ENCODE data around the gene AHI1.
"Not testable (repeated sequence)": the region's sequence is repeated elsewhere in the genome, so short reads cannot be mapped to it uniquely, and the experiment has no call there.

Gene AHI1

DNA sequence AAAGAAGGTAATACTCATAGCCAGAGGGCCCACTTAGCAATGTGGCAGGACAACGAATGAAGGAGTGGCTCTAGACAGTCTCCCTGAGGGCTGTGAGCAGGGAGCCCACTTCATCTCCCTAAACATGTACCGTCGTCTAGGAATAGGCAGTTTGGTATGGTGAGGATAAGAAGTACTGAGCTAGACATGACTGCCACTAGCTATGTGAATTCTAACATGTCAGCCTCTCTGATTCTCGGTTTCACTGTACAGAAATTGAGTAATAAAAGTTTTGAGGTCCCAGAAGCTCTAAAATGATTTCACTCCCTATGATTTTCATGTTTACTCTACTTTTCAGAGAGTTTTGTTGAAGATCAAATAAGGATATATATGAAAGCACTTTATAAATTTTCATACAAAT lies 107.1 kb downstream of the AHI1 start:
- DNase-seq (ENCODE audit: low read depth) = no peak

DNA sequence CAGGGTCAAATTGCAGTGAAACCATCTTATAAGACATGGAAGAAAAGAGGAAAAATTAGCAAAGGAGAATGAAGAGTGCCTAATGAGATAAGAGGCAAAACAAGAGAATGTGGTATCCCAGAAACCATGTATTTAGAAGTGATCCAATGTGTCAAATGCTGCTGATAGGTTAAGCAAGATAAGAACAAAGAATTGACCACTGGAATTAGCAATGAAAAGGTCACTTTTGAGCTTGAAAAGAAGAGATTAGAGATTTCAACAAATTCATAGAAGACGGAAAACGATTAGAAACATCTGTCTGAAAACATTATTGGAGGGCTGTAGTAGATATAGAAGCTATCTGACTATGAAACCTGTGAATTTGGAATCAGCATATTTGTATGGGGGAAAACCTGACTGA lies 112.2 kb downstream of the AHI1 start:
- DNase-seq (ENCODE audit: low read depth) = no peak

- no peak for DNase-seq (ENCODE audit: low read depth)
Observed at GRCh38 chr6:135383766-135384165, 113.8 kb downstream of the AHI1 start.

DNA sequence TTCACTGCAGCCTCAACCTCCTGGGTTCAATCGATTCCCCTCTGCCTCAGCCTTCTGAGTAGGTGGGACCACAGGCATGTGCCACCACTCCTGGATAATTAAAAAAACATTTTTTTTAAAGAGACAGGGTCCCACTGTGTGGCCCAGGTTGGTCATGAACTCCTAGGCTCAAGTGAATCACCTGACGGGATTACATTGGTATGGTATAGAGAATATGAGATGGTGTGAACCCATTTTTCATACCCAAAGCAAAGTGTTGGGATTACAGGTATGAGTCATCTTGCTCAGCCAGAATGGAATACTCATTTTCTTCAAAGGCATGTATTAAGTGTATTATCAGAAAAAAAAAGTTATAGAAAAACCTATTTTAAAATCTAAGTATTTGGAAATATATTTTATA lies 114.2 kb downstream of the AHI1 start:
- no peak for DNase-seq (ENCODE audit: low read depth)

GRCh38 chr6:135382182-135382628 lies 115.3 kb downstream of the AHI1 start:
- no peak for DNase-seq (ENCODE audit: low read depth)

DNA sequence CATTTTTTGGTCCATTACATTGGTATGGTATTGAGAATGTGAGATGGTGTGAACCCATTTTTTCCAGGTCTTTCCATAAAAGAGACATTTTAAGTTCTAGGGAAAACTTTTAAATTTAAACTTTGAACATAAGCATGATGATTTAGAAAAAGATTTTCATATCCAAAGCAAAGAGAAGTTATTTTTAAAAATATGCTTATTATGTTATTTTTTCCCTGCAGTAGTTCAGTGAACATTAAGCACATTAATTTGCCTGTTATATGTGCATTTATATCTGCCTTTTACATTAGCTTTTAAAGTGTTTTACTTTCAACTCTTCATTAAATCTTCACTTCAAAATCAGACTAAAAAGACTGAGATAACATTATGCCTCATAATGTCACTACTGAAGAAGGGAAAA lies 116.7 kb downstream of the AHI1 start:
- no peak for DNase-seq (ENCODE audit: low read depth)

- DNase-seq (ENCODE audit: low read depth) = no peak
Observed at GRCh38 chr6:135379647-135380046, 117.9 kb downstream of the AHI1 start.

- no peak for DNase-seq (ENCODE audit: low read depth)
Observed at GRCh38 chr6:135372758-135373157, 124.8 kb downstream of the AHI1 start.

DNA sequence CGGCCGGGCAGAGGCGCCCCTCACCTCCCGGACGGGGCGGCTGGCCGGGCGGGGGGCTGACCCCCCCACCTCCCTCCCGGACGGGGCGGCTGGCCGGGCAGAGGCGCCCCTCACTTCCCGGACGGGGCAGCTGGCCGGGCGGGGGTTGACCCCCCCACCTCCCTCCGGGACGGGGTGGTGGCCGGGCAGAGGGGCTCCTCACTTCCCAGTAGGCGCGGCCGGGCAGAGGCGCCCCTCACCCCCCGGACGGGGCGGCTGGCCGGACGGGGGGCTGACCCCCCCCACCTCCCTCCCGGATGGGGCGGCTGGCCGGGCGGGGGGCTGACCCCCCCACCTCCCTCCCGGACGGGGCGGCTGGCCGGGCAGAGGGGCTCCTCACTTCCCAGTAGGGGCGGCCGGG lies 133.9 kb downstream of the AHI1 start:
- not testable (repeated sequence) for DNase-seq (ENCODE audit: low read depth)

GRCh38 chr6:135362124-135362523 lies 135.4 kb downstream of the AHI1 start:
- DNase-seq (ENCODE audit: low read depth) = no peak

GRCh38 chr6:135360222-135360621 lies 137.3 kb downstream of the AHI1 start:
- DNase-seq (ENCODE audit: low read depth) = no peak

GRCh38 chr6:135358985-135359384 lies 138.6 kb downstream of the AHI1 start:
- no peak for DNase-seq (ENCODE audit: low read depth)

DNA sequence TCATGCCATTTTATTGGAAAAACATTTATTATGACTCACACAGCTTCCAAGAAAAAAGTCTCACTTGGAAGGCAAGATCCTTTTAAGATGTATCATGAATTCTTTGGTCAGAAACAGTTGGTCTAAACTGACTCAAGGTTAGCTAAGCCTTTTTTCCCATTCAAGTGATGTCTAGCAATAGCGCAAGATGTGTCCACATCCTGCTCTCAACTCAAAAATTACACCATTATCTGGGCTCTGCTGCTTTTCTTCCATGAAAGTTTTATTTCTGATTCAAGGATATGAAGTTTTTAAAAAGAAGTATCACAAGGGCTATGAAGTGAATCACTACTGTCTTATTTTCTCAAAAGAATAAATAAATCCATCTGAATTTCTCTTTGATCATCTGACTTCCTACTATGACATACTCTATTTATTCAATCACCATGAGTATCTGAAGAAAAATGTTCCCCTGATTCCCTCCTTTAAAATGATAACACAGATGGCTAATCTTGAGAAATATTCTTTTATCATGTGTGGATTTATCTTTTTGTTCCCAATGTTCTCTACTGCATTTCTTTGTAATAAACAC lies 139.2 kb downstream of the AHI1 start:
- DNase-seq (ENCODE audit: low read depth) = no peak

DNA sequence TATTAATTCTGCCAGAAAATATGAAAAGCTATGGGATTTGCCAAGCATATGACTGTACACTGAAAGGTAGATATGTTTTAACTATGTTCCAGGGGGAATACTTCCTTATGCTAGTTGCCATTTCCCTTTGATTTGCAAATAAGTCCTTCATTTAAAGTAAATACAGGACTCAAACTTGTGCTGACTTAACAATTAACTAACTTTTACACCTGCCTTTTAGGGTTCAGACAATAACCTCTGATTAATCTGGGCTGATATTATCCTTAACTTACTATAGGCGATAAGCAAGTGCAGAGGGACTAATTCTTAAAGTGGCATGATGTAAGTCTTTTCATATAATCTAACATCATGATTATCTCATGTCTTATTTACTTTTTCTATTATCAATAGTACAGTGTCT lies 143.1 kb downstream of the AHI1 start:
- DNase-seq (ENCODE audit: low read depth) = no peak

- no peak for DNase-seq (ENCODE audit: low read depth)
Observed at GRCh38 chr6:135353113-135353512, 144.4 kb downstream of the AHI1 start.

DNA sequence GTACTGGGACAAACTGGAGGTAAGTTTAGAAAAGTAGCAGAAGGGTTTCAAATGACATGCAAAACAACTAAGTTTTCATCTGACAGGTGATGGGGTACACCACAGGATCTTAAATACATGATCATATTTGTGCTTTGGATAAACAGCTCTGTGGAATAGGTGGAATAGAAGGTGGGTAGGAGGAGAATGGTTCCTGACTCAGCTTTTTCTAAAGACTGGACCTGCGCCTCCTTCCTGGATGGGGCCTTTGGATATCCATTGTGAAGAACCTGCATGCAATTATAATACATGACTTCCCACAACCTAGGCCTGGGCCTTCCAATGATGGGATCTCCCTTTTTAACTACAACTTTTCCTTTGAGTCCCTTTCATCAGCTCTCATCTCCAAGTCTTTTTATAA lies 145.9 kb downstream of the AHI1 start:
- DNase-seq (ENCODE audit: low read depth) = no peak

DNA sequence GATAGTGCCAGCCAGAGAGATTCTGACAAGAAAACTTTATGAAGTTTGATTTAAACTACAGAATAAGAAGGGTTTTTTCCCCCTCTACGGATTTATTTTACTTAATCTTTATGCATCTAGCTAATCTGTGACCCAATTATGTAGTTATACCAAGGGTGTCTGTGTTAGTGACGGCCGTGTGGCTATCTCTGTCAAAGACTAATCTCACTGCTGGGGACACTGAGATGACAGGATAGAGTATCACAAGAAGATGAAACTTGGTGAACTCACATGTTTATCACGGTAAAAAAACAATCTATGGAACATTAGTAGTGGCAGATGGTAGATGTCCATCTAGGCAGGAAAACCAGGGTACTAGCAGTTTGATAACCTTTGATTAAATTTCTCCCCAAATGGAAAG lies 149.7 kb downstream of the AHI1 start:
- no peak for DNase-seq (ENCODE audit: low read depth)

- no peak for DNase-seq (ENCODE audit: low read depth)
Observed at GRCh38 chr6:135346747-135347146, 150.8 kb downstream of the AHI1 start.

DNA sequence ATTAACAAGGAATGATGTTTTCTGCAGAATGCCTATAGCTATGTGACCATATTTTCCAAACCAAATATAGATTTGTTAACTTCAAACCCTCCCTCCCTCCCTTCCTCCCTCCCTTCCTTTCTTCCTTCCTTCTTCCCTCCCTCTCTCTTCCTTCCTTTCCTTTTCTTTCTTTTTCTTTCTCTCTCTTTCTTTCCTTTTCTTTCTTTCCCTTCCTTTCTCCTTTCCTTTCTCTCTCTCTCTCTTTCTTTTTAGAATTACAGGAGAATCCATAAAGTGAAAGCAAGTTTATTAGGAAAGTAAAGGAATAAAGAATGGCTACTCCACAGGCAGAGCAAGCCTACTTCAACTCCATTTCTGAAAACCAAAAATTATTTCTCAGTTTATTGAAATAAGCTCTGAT lies 153.0 kb downstream of the AHI1 start:
- no peak for DNase-seq (ENCODE audit: low read depth)

- DNase-seq (ENCODE audit: low read depth) = not testable (repeated sequence)
Observed at GRCh38 chr6:135339920-135340319, 157.6 kb downstream of the AHI1 start.

- DNase-seq (ENCODE audit: low read depth) = no peak
Observed at GRCh38 chr6:135334169-135334568, 163.4 kb downstream of the AHI1 start.

DNA sequence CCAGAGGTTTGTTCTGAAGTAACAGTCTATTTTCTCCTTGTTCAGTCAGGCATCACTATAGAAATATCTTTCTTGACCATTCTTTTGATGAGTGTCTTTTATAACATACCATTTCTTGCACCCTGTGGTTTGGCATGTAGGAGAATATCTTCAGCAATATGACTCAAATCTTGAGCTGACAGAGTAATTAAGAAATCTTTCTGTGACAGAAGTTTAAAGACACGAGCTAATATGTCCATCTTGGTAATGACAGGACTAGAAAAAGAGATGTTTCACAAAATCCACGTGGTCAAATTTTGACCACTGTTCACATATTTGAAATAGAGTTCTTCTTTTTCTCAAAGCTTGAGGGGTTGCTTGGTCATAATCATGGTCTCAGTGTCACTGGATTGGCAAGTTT lies 166.5 kb downstream of the AHI1 start:
- no peak for DNase-seq (ENCODE audit: low read depth)

DNA sequence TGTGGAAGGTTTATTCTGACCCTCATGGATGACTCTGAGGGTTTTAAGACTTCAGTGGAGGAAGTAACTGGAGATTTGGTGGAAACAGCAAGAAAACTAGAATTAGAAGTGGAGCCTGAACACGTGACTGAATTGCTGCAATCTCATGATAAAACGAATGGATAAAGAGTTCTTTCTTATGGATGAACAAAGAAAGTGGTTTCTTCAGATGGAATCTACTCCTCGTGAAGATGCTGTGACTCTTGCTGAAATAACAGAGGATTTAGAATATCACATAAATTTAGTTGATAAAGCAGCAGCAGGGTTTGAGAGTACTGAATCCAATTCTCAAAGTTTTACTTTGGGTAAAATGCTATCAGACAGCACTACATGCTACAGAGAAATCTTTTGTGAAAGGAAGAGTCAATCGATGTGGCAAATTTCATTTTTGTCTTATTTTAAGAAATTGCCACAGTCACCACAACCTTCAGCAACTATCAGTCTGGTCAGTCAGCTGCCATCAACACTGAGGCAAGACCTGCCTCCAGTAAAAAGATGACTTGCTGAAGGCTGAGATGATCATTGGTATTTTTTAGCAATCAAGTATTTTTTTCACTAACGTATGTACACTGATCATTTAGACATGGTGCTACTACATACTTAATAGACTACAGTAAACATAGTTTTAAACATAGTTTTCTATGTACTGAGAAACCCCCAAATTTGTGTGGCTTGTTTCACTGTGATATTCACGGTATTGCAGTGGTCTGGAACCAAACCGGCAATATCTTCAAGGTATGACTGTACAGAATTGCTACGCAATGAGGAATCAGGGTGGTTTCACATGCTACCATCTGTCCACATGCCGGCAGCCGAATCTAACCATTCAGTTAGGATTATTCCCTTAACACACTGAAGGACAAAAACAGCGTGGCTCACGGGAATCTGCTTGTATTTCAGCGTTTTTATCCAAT lies 167.4 kb downstream of the AHI1 start:
- no peak for DNase-seq (ENCODE audit: low read depth)

DNA sequence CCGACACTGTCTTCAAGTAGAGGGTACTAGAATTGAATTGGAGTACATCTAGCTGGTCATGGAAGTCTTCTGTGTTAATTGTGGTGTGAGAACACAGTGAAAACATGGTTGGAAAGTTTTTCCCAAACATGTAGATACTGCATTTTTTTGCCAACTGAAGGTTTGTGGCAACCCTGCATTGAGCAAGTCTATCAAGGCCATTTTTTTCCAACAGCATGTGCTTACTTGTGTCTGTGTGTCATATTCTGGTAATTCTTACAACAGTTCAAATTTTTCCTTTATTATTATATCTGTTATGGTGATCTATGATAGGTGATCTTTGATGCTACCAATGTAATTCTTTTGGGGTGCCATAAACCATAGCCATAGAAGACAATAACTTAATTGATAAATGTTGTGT lies 169.4 kb downstream of the AHI1 start:
- DNase-seq (ENCODE audit: low read depth) = no peak

Measured in stimulated activated CD8-positive, alpha-beta memory T cell treated with anti-CD3 and anti-CD28 coated beads, Interleukin-12 subunit alpha, Interleukin-12 subunit beta, amount 100 ng/mL, for 4 hours (primary cell).